Prostate gland (tissue), 2 donors: ENCODE data around the gene BHLHA15.

ENCODE experiments used
- POLR2A ChIP-seq: fragments of 450-650 bp; IDR thresholded peaks from one replicate; pipeline ENCODE4 v1.6.1; 2016; ENCODE audit warnings: antibody characterized with exemption, mild to moderate bottlenecking
- TF ChIP-seq, protein P1 (sequence below), 4 experiments: fragments of 200-600 bp in 2 of 4; fragments of 450-650 bp in 2 of 4; sonication (generic) in 2 of 4; IDR thresholded peaks; 1 replicate in 3 of 4; 2 replicates in 1 of 4; pipeline ENCODE4 v1.5.1; 2016 to 2019; ENCODE audit warnings: antibody characterized with exemption in 4 of 4, mild to moderate bottlenecking in 2 of 4, moderate library complexity in 2 of 4

GRCh38 chr7:98230746-98231471 is 19.7 kb downstream of the BHLHA15 start:
- TF ChIP-seq, protein P1, sequence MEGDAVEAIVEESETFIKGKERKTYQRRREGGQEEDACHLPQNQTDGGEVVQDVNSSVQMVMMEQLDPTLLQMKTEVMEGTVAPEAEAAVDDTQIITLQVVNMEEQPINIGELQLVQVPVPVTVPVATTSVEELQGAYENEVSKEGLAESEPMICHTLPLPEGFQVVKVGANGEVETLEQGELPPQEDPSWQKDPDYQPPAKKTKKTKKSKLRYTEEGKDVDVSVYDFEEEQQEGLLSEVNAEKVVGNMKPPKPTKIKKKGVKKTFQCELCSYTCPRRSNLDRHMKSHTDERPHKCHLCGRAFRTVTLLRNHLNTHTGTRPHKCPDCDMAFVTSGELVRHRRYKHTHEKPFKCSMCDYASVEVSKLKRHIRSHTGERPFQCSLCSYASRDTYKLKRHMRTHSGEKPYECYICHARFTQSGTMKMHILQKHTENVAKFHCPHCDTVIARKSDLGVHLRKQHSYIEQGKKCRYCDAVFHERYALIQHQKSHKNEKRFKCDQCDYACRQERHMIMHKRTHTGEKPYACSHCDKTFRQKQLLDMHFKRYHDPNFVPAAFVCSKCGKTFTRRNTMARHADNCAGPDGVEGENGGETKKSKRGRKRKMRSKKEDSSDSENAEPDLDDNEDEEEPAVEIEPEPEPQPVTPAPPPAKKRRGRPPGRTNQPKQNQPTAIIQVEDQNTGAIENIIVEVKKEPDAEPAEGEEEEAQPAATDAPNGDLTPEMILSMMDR (IDR thresholded peaks at IDR 0.05), result no peak
- TF ChIP-seq POLR2A, result no peak
